ENCODE measurements around the gene LIMS4. TPM values are rescaled to one million over a fixed set of nuclear protein-coding genes. Genes with fewer than 3 reads are reported as not detected.

LIMS4 gene
- total RNA-seq, 4 donors from 2014 or later: 2.6 to 5.6 (median 4.9) TPM

Small RNA genes within 50 kb of the gene (small RNA-seq; reads per million reads assigned to genes)
- gene AC108938.1: 0 reads per million in 4 donors

Other genes with a start within 250 kb of the LIMS4 start
- gene RGPD6, start 104.4 kb upstream of the LIMS4 start, total RNA-seq: 10 to 100 TPM; 26.2 to 66.8 (median 45.2) TPM
- gene BUB1, start 205.2 kb upstream of the LIMS4 start, total RNA-seq: 1 to 10 TPM in 2 of 4 donors, under 1 TPM in 1, not detected in 1; 0.40 to 2.3 (median 1.0) TPM

Data from gastroesophageal sphincter (tissue), 4 donors.